GM12874 (cell line): ENCODE data around the gene ELFN2.

Source experiments
- CTCF ChIP-seq: IDR thresholded peaks from 2 replicates; pipeline ENCODE4 v1.5.1; 2011; ENCODE audit warnings: low read depth, mild to moderate bottlenecking, control low read depth, low read length, moderate library complexity; ENCODE audit not compliant: insufficient read depth

ELFN2 gene

DNA sequence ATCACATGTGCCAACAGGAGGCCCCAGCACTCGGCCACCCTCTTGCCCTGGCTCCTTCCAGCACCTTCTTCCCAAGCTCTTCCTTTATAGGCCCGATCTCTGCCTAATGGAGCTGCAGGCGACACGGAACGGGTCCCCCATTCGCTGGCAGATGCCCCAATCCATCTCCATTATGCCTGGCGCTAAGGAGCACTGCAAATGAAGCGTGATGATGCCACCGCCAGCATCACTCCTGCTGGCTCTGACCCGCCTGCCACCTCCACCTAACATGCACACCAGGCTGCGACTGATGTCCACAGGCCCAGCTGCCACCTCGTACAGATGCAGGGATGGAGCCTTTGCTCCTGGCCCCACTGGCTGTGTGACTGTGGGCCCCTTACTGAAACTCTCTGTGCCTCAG lies 33.5 kb downstream of the ELFN2 start:
- TF ChIP-seq CTCF: no peak

DNA sequence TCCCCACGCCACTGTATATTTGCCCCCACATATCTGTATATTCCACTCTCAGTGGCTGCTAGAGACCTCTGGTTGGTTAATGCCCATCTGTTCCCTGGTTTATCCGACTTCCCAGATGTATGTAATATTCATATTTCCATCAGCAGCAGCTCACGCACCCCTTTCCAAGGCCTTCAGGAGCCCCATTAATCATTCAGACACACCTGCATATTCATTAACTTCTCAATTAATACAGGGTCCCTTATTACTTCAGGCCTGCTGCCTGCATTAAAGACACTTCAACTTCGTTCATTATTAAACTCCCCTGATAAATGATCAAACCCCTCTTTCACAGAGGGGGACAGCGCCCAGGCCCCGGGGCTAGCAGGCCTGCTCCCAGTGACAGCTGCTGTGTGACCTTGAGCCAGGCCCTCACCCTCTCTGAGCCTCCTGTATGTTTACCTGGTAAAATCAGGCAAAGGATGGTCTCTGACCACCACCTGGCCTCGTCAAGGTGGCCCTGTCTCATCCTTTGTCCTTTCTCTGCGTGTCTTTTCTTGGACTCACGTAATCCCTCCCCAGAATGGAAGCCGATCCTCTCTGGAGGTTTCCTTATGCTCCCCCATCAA lies 34.5 kb downstream of the ELFN2 start:
- no peak for TF ChIP-seq CTCF

GRCh38 chr22:37391702-37392101 lies 35.6 kb downstream of the ELFN2 start:
- TF ChIP-seq CTCF: no peak

DNA sequence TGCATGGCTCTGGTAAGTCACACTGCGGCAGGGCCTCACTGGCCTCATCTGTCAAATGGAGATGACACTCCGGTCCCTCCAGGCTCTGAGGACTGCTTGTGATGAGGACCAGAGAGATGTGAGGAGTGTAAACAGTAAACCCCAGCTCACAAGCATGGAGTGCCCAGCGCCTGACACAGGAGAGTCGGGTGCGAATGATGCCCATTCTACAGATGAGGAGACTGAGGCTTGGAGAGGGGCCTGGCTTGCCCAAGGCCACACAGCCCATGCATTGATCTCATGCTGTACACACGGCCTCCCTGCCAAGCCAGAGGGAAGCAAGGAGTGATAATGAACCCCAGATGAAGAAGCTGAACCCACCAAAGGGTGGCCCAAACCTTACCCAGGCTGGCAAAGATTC lies 37.2 kb downstream of the ELFN2 start:
- no peak for TF ChIP-seq CTCF

DNA sequence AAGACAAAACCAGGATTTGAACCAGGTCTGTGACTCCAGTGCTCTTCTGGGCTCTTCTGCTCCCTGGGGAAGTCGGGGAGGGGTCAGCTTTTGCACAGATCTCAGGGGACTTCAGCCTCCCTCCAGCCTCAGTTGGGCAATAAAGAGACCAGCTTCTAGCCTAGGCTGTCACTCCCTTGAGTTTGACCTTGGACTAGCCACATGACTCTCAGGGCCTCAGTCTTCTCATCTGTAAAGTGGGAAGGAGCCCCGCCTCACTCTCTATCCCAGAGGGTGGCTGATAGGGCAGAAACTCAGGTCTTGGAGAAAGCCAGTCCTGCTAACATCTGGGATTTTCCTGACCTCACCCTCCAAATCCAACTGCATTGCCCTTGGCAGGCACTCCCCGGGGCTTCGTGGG lies 38.7 kb downstream of the ELFN2 start:
- TF ChIP-seq CTCF: no peak

GRCh38 chr22:37387793-37388192 lies 39.5 kb downstream of the ELFN2 start:
- TF ChIP-seq CTCF: no peak

- no peak for TF ChIP-seq CTCF
These were observed 40.8 kb downstream of the ELFN2 start for GRCh38 chr22:37386441-37386840.

- no peak for TF ChIP-seq CTCF
These were observed 42.6 kb downstream of the ELFN2 start for GRCh38 chr22:37384691-37385090.
